SK-N-SH treated with all-trans-retinoic acid at 6 μM for 48 hours (cell line): ENCODE results near the gene TMEM81.

Experiments
- ATAC-seq: fragments of 200-7000 bp; cut with Tn5 transposase; 3 replicates; pipeline ENCODE4 v1.9.1; 2020; ENCODE audit warnings: mild to moderate bottlenecking, moderate library complexity
- ARNTL ChIP-seq: fragments of 450-650 bp; formaldehyde crosslinking; IDR thresholded peaks from 2 replicates; pipeline ENCODE4 v1.5.0; 2020; ENCODE audit warnings: low read depth, mild to moderate bottlenecking, moderate library complexity, borderline replicate concordance
- BACH2 ChIP-seq: fragments of 250-450 bp; sonication (Bioruptor Pico); IDR thresholded peaks from 2 replicates; pipeline ENCODE4 v1.9.0; 2021; ENCODE audit warnings: mild to moderate bottlenecking, borderline replicate concordance
- CSDC2 ChIP-seq: fragments of 250-450 bp; sonication (Bioruptor Pico); IDR thresholded peaks from 2 replicates; pipeline ENCODE4 v1.5.0; 2020; ENCODE audit warnings: mild to moderate bottlenecking, moderate library complexity
- CSRNP3 ChIP-seq: fragments of 250-450 bp; sonication (Bioruptor Pico); IDR thresholded peaks from 2 replicates; pipeline ENCODE4 v1.5.1; 2021; ENCODE audit warnings: mild to moderate bottlenecking, moderate library complexity
- ESRRG ChIP-seq: fragments of 250-450 bp; sonication (Bioruptor Pico); IDR thresholded peaks from 2 replicates; pipeline ENCODE4 v1.6.1; 2021; ENCODE audit warnings: mild to moderate bottlenecking
- GLIS3 ChIP-seq: fragments of 250-450 bp; sonication (Bioruptor Pico); IDR thresholded peaks from 2 replicates; pipeline ENCODE4 v1.5.0; 2020; ENCODE audit warnings: mild to moderate bottlenecking, moderate library complexity
- ISL1 ChIP-seq: fragments of 250-450 bp; sonication (Bioruptor Pico); IDR thresholded peaks from 2 replicates; pipeline ENCODE4 v2.1.2; 2022; ENCODE audit warnings: mild to moderate bottlenecking, moderate library complexity
- OSR1 ChIP-seq: fragments of 250-450 bp; sonication (Bioruptor Pico); IDR thresholded peaks from 2 replicates; pipeline ENCODE4 v1.8.0; 2022; ENCODE audit warnings: moderate library complexity, mild to moderate bottlenecking, inconsistent platforms
- PPARA ChIP-seq: fragments of 250-450 bp; sonication (Bioruptor Pico); IDR thresholded peaks from 2 replicates; pipeline ENCODE4 v1.5.0; 2020; ENCODE audit warnings: mild to moderate bottlenecking, borderline replicate concordance
- RARB ChIP-seq: fragments of 250-450 bp; sonication (Bioruptor Pico); IDR thresholded peaks from 2 replicates; pipeline ENCODE4 v1.8.0; 2021; ENCODE audit warnings: mild to moderate bottlenecking, moderate library complexity
- SNAI2 ChIP-seq: fragments of 250-450 bp; sonication (Bioruptor Pico); IDR thresholded peaks from 2 replicates; pipeline ENCODE4 v1.5.0; 2020; ENCODE audit warnings: mild to moderate bottlenecking, moderate library complexity
- TCF4 ChIP-seq: fragments of 250-450 bp; sonication (Bioruptor Pico); IDR thresholded peaks from 2 replicates; pipeline ENCODE4 v1.8.0; 2021; ENCODE audit warnings: mild to moderate bottlenecking, moderate library complexity, borderline replicate concordance
- TOX ChIP-seq: fragments of 250-450 bp; sonication (Bioruptor Pico); IDR thresholded peaks from 2 replicates; pipeline ENCODE4 v1.8.0; 2021; ENCODE audit warnings: mild to moderate bottlenecking, moderate library complexity, borderline replicate concordance
- ZC3H10 ChIP-seq: fragments of 250-450 bp; sonication (Bioruptor Pico); IDR thresholded peaks from 2 replicates; pipeline ENCODE4 v1.5.1; 2021; ENCODE audit warnings: mild to moderate bottlenecking, moderate library complexity
- ZFP3 ChIP-seq: fragments of 250-450 bp; sonication (Bioruptor Pico); IDR thresholded peaks from 2 replicates; pipeline ENCODE4 v1.5.0; 2020; ENCODE audit warnings: mild to moderate bottlenecking, moderate library complexity
- ZFP30 ChIP-seq: fragments of 450-650 bp; formaldehyde crosslinking; IDR thresholded peaks from 2 replicates; pipeline ENCODE4 v1.5.0; 2022; ENCODE audit warnings: mild to moderate bottlenecking, moderate library complexity
- ZNF70 ChIP-seq: fragments of 450-650 bp; formaldehyde crosslinking; IDR thresholded peaks from 2 replicates; pipeline ENCODE4 v1.5.0; 2020; ENCODE audit warnings: mild to moderate bottlenecking, moderate library complexity
- ZNF8 ChIP-seq: fragments of 450-650 bp; formaldehyde crosslinking; IDR thresholded peaks from 2 replicates; pipeline ENCODE4 v1.5.0; 2020; ENCODE audit warnings: mild to moderate bottlenecking, moderate library complexity
- TF ChIP-seq, protein P1 (sequence below): fragments of 250-450 bp; sonication (Bioruptor Pico); IDR thresholded peaks from 2 replicates; pipeline ENCODE4 v1.8.0; 2021; ENCODE audit warnings: low read depth, mild to moderate bottlenecking, moderate library complexity, borderline replicate concordance
- TF ChIP-seq, protein P2 (sequence below): fragments of 250-450 bp; sonication (Bioruptor Pico); IDR thresholded peaks from 2 replicates; pipeline ENCODE4 v1.5.0; 2020; ENCODE audit warnings: mild to moderate bottlenecking, moderate library complexity

TMEM81 gene, protein sequence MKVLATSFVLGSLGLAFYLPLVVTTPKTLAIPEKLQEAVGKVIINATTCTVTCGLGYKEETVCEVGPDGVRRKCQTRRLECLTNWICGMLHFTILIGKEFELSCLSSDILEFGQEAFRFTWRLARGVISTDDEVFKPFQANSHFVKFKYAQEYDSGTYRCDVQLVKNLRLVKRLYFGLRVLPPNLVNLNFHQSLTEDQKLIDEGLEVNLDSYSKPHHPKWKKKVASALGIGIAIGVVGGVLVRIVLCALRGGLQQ

DNA sequence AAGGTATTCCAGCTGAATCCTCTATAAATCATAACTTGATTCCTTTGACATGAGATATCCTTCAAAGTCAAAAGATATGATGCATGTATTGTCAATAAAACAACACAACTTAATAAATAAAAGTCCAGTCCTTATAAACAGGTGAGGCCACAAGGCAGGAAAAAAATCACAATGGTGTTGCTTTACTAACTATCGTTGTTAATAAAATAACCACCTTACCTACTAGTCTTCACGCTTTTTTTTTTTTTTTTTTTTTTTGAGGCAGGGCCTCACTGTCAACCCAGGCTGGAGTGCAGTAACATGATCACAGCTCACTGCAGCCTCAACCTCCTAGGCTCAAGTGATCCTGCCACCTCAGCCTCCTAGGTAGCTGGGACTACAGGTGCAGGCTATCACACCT lies at the start of gene TMEM81:
Gene TMEM81 (minus strand): TSS at position 101 of the 400 bp plus-strand sequence. CDS start 140 bp downstream, outside the sequence.
- no peak for ATAC-seq
- TF ChIP-seq ZFP3 (no peak), TCF4 (no peak), OSR1 (no peak), ZC3H10 (CRISPR knock-in tag) (no peak), PPARA (no peak), CSDC2 (CRISPR knock-in tag) (no peak), GLIS3 (CRISPR knock-in tag) (no peak), RARB (CRISPR knock-in tag) (no peak), CSRNP3 (CRISPR knock-in tag) (no peak), ZNF70 (CRISPR knock-in tag) (no peak), TOX (CRISPR knock-in tag) (no peak)
- TF ChIP-seq, protein P1, sequence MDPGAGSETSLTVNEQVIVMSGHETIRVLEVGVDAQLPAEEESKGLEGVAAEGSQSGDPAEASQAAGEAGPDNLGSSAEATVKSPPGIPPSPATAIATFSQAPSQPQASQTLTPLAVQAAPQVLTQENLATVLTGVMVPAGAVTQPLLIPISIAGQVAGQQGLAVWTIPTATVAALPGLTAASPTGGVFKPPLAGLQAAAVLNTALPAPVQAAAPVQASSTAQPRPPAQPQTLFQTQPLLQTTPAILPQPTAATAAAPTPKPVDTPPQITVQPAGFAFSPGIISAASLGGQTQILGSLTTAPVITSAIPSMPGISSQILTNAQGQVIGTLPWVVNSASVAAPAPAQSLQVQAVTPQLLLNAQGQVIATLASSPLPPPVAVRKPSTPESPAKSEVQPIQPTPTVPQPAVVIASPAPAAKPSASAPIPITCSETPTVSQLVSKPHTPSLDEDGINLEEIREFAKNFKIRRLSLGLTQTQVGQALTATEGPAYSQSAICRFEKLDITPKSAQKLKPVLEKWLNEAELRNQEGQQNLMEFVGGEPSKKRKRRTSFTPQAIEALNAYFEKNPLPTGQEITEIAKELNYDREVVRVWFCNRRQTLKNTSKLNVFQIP (CRISPR knock-in tag), result no peak
- TF ChIP-seq, protein P2, sequence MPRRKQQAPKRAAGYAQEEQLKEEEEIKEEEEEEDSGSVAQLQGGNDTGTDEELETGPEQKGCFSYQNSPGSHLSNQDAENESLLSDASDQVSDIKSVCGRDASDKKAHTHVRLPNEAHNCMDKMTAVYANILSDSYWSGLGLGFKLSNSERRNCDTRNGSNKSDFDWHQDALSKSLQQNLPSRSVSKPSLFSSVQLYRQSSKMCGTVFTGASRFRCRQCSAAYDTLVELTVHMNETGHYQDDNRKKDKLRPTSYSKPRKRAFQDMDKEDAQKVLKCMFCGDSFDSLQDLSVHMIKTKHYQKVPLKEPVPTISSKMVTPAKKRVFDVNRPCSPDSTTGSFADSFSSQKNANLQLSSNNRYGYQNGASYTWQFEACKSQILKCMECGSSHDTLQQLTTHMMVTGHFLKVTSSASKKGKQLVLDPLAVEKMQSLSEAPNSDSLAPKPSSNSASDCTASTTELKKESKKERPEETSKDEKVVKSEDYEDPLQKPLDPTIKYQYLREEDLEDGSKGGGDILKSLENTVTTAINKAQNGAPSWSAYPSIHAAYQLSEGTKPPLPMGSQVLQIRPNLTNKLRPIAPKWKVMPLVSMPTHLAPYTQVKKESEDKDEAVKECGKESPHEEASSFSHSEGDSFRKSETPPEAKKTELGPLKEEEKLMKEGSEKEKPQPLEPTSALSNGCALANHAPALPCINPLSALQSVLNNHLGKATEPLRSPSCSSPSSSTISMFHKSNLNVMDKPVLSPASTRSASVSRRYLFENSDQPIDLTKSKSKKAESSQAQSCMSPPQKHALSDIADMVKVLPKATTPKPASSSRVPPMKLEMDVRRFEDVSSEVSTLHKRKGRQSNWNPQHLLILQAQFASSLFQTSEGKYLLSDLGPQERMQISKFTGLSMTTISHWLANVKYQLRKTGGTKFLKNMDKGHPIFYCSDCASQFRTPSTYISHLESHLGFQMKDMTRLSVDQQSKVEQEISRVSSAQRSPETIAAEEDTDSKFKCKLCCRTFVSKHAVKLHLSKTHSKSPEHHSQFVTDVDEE, result no peak

- no peak for ATAC-seq
- TF ChIP-seq OSR1, result no peak
- no peak for TF ChIP-seq ARNTL (CRISPR knock-in tag)
- TF ChIP-seq ZNF70 (CRISPR knock-in tag), result no peak
- TF ChIP-seq ZFP3, result no peak
- no peak for TF ChIP-seq ISL1 (CRISPR knock-in tag)
- TF ChIP-seq ESRRG (CRISPR knock-in tag), result no peak
- TF ChIP-seq ZC3H10 (CRISPR knock-in tag), result no peak
- TF ChIP-seq, protein P2, result no peak
- no peak for TF ChIP-seq ZFP30 (CRISPR knock-in tag)
- no peak for TF ChIP-seq TCF4
- TF ChIP-seq PPARA, result no peak
- no peak for TF ChIP-seq BACH2 (CRISPR knock-in tag)
- no peak for TF ChIP-seq ZNF8 (CRISPR knock-in tag)
- no peak for TF ChIP-seq CSDC2 (CRISPR knock-in tag)
- no peak for TF ChIP-seq RARB (CRISPR knock-in tag)
- TF ChIP-seq CSRNP3 (CRISPR knock-in tag), result no peak
- no peak for TF ChIP-seq SNAI2 (CRISPR knock-in tag)
These were observed 49.0 kb upstream of the TMEM81 start for GRCh38 chr1:205133287-205133686.
